GM19025 (cell line): ENCODE measurements around the gene CEP63.
A peak's percentile ranks its signal among the peaks of the same experiment; 100 is the strongest.
"Not testable (repeated sequence)": the region's sequence is repeated elsewhere in the genome, so short reads cannot be mapped to it uniquely, and the experiment has no call there.

Source experiments
- ATAC-seq: cut with Tn5 transposase; IDR thresholded peaks from one replicate; pipeline ENCODE4 v1.9.1; 2021; ENCODE audit warnings: mild to moderate bottlenecking, low read depth, moderate library complexity; ENCODE audit not compliant: unreplicated experiment

The CEP63 gene

GRCh38 chr3:134567605-134568004 is 81.7 kb downstream of the CEP63 start:
- no peak for ATAC-seq

- no peak for ATAC-seq
These were observed 82.9 kb downstream of the CEP63 start for GRCh38 chr3:134568790-134569189.

DNA sequence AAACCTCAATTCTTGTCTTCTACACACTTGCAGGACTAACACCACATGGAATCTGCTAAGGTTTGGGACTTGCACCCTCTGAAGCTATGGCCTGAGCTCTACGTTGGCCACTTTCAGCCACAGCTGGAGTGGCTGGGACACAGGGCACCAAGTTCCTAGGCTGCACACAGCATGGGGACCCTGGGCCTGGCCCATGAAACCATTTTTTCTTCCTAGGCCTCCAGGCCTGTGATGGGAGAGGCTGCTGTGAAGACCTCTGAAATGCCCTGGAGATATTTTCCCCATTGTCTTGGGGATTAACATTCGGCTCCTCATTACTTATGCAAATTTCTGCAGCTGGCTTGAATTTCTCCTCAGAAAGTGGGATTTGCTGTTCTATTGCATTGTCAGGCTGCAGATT is 84.0 kb downstream of the CEP63 start:
- not testable (repeated sequence) for ATAC-seq

GRCh38 chr3:134576426-134576825 is 90.6 kb downstream of the CEP63 start:
- ATAC-seq = no peak

DNA sequence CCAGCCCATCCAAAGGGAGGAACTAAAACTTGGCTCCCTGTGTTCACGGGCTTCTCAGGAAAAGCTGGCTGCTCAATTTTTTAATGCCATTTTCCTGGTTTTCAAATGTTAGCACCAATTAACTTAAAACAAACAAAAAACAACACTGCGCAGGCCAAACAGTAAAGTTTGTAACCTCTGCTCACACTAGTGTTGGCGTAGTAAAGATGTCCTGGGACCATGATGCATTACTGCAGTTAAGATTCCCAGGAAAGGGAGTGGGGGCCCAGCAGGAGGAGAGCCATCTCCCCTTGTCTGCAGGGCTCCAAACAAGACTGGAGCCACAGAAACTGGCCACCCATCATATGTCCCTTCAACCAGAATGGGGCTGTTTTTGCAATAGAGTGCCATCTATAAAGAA is 91.0 kb downstream of the CEP63 start:
- no peak for ATAC-seq

DNA sequence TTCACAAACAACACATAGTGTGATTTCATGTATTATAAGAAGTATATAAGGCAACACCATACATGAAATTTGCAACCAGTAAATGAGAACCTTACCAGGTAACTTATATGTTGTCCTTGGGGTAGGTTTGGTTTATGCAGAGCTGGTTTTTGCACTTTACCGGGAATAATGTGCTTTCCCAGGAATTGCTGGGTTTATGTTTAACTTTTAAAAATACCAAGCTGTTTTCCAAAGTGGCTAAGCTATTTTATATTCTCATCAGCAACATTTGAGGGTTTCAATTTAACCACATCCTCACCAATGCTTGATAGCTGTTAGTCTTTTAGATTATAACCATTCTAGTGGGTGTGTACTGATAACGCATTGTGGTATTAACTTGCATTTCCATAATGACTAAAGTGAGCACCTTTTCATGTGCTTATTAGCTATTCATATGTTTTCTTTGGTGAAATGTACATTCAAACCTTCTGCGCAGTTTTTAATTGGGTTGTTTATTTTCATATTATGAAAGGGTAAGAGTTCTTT is 93.3 kb downstream of the CEP63 start:
- ATAC-seq = no peak

DNA sequence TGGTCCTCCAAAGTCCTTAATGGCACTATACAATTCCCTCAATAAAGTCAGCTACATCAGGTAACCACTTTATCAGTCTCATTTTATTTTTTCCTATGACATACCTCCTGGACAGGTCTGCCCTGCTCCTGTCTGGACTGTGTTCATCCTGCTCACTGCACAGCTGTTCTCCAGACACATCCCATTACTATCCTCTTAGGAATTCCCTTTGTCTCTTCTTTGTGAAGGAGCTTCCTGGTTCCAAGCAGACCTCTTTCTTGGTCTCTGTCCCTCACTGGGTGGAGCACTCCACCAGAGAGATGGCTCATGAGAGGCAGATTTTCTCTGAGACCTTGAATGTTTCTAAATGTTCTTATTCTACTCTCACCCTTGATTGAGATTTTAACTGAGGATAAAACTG is 104.9 kb downstream of the CEP63 start:
- ATAC-seq = no peak

- ATAC-seq = no peak
These were observed 106.9 kb downstream of the CEP63 start for GRCh38 chr3:134592806-134593205.

DNA sequence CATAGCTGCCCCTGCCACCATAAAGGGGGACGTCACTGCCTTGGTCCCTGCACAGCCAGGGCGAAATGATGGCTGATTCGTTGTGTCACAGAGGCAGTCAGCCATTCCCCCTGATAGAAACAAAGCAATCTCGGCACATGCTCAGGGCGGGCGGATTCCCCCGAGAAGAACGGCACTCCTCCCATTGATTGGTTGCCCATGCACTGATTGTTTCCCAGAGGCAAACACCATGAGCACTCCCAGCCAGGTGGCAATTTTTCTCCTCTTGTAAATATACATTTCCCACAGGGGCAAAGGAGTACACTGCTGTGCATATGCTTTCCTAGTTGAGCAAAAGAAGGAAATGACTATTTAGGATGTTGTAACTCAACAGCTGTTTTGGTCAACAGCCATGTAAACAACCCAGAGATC is 108.5 kb downstream of the CEP63 start:
- ATAC-seq = no peak

DNA sequence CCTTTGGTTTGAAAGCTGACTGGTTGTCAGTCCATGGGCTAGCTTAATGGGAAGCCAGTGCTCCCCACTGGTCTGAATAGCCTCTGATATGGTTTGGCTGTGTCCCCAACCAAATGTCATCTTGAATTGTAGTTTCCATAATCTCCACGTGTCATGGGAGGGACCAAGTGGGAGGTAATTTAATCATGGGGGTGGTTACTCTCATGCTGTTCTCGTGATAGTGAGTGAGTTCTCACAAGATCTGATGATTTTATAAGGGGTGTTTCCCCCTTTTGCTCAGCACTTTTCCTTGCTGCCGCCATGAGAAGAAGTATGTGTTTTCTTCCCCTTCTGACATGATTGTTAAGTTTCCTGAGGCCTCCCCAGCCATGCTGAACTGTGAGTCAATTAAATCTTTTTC is 109.1 kb downstream of the CEP63 start:
- not testable (repeated sequence) for ATAC-seq

DNA sequence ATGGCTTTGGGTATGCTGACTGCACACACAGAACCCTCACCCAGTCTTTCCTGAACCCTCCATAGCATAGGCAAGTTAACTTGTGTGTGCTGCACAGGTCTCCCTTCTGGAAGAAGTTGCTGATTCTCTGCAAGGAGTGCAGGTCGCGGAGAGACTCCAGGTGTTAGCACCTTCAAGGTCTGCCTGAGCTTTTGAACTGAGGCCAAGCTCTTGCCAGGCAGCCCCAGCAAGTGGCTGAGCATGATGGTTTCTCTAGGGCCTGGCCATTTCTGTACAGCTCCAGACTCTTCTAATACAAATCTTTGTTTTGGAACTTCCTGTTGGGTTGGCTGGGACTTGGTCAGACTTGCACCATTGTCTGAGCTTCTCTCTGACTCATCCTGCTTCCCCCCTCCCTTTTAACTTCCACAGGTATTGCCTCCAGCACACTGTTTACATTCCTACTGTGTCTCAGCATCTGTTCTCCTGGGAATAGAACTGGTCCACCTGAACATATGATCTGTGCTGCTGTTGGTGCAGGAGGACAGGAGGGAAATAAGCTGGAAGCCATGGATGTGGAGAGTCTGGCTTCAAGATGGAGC is 111.6 kb downstream of the CEP63 start:
- no peak for ATAC-seq

DNA sequence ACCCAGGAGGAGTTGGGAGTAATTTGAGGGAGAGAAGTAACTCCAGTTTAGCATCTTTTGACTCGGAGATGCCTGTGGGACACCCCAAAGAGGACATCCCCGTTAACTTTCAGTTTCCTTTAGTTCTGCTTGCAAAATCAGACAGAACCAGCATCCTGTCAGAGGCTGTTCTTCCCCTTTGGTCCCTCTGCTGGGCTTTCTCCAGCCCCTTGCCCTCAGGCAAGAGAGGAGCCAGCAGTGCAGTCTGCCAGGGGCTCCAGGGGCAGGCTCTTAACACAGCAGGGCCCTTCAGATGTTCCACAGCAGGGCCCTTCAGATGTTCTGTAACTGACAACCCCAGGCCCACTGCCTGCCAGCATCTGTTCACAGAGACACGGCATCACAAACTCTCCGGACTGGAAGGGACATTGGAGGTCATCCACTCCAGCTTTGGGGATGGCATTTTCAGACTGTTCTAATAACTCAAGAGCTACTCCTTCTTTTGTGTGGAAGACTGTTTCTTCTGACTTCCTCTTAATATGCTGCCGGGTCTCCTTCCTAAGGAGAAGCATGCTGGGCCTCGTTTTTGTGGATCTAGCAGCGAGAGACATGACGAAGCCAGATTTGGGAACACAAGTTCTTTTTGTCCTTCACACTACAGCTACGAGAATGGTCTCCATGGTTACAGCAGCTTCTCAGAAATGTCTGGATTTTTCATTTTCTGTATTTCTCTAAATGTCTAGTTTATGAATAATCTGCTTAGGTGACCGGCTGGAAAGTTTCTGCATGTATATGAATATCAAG is 113.1 kb downstream of the CEP63 start:
- no peak for ATAC-seq

GRCh38 chr3:134600206-134600605 is 114.3 kb downstream of the CEP63 start:
- no peak for ATAC-seq

- peak; percentile 54 for ATAC-seq
These were observed 115.0 kb downstream of the CEP63 start for GRCh38 chr3:134600685-134601463.

- no peak for ATAC-seq
These were observed 115.9 kb downstream of the CEP63 start for GRCh38 chr3:134601539-134602439.

GRCh38 chr3:134602440-134602814 is 116.6 kb downstream of the CEP63 start:
- no peak for ATAC-seq

GRCh38 chr3:134603480-134603879 is 117.6 kb downstream of the CEP63 start:
- ATAC-seq = no peak

- ATAC-seq = no peak
These were observed 118.1 kb downstream of the CEP63 start for GRCh38 chr3:134603956-134604355.

DNA sequence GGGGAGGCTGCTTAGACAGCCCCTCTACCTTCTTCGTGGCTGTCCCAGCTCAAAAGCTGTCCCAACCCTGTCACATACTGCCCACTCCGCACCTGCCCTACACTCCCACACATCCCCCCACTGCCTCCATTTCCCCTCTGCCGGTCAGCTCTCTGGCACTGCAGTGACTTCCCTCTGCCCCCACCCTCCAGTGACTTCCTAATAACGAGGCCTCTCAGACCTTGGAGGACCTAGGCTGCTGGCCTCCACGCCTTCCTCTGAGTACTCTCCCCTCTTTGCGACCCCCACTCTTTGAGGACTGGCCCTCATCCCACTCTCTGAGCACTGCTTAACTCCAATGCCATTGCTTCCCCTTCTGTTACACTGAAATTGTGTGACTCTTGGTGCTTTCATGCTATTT is 119.7 kb downstream of the CEP63 start:
- no peak for ATAC-seq
